HepG2 (cell line): ENCODE results near the gene SHISAL1. TPM values are rescaled to one million over a fixed set of nuclear protein-coding genes. Genes with fewer than 3 reads are reported as not detected.

Experiments used
- ATAC-seq: fragments of 200-7000 bp; cut with Tn5 transposase; 3 replicates; pipeline ENCODE4 v1.9.1; 2020; ENCODE audit warnings: mild to moderate bottlenecking, moderate library complexity
- BruUV-seq: library from RNA; stranded (reverse); fragments of 400-500 nt; replicated peaks from 2 replicates; lab custom pipeline; 2021; lab: Mats Ljungman, UMichigan
- CTCF ChIA-PET: fragments of 300-600 bp; formaldehyde crosslinking; extraction: SDS; loops from one replicate; lab custom pipeline; 2021; ENCODE audit warnings: low total read pairs, inconsistent platforms, low intra/inter-chr PET ratio; lab: Yijun Ruan, JAX
- POLR2A ChIA-PET: fragments of 350-600 bp; sonication (Branson Sonifier 250); formaldehyde crosslinking; loops from one replicate; lab custom pipeline; 2020; ENCODE audit warnings: antibody characterized with exemption, inconsistent platforms; lab: Yijun Ruan, JAX
- DNase-seq: peaks from one replicate; pipeline ENCODE4 v3.0.0-alpha.2; 2015; ENCODE audit warnings: low spot score
- FAIRE-seq: peaks from 3 replicates; lab custom pipeline; 2011; peaks lifted over from hg19 to GRCh38; lab: Jason Lieb, UNC
- H2AFZ ChIP-seq: one replicate; pipeline ENCODE4 v1.6.1; 2011; ENCODE audit warnings: low read length, inconsistent platforms
- H3K27ac ChIP-seq: fragments of 300-600 bp; 3 replicates; pipeline ENCODE4 v1.8.0; 2011; ENCODE audit warnings: mixed run types, mild to moderate bottlenecking, mixed read lengths, low read length, inconsistent platforms; ENCODE audit not compliant: insufficient read depth; ENCODE audit errors: extremely low read length
- H3K27me3 ChIP-seq, 2 experiments: fragments of 200-600 bp in 1 of 2; 2 replicates in 1 of 2; 3 replicates in 1 of 2; pipeline versions ENCODE4 v1.6.0 to v1.8.0; 2011; ENCODE audit warnings: low read length in 2 of 2, mild to moderate bottlenecking in 2 of 2, moderate library complexity in 2 of 2, inconsistent platforms in 1 of 2; ENCODE audit not compliant: insufficient read depth in 2 of 2, control insufficient read depth in 1 of 2
- H3K36me3 ChIP-seq, 2 experiments: fragments of 200-600 bp in 1 of 2; replicated peaks in 1 of 2; 2 replicates in 1 of 2; 3 replicates in 1 of 2; pipeline versions ENCODE4 v1.5.1 to v1.8.0; 2011; ENCODE audit warnings: low read length in 2 of 2, inconsistent platforms in 1 of 2; ENCODE audit not compliant: insufficient read depth in 2 of 2, control insufficient read depth in 1 of 2
- H3K4me1 ChIP-seq: 2 replicates; pipeline ENCODE4 v1.5.1; 2012; ENCODE audit warnings: low read length, inconsistent platforms; ENCODE audit not compliant: insufficient read depth
- H3K4me2 ChIP-seq: 2 replicates; pipeline ENCODE4 v1.6.0; 2011; ENCODE audit warnings: low read depth, low read length, inconsistent platforms
- H3K4me3 ChIP-seq, 3 experiments: fragments of 200-600 bp in 1 of 3; sonication (generic), shearing (Covaris generic) in 1 of 3; replicated peaks in 1 of 3; 2 replicates each; pipeline ENCODE4 v1.5.1; 2011 to 2016; ENCODE audit warnings: low read length in 3 of 3, inconsistent platforms in 2 of 3, low read depth in 2 of 3, mild to moderate bottlenecking in 2 of 3, control low read depth in 1 of 3, mixed read lengths in 1 of 3; ENCODE audit not compliant: insufficient read depth in 1 of 3
- H3K79me2 ChIP-seq: one replicate; pipeline ENCODE4 v1.6.1; 2011; ENCODE audit warnings: low read length, inconsistent platforms; ENCODE audit not compliant: insufficient read depth
- H3K9ac ChIP-seq: 2 replicates; pipeline ENCODE4 v1.6.0; 2011; ENCODE audit warnings: mild to moderate bottlenecking, low read depth, low read length, inconsistent platforms; ENCODE audit not compliant: insufficient read depth
- H3K9me3 ChIP-seq: 2 replicates; pipeline ENCODE4 v1.5.1; 2012; ENCODE audit warnings: mild to moderate bottlenecking, low read length
- H4K20me1 ChIP-seq: 2 replicates; pipeline ENCODE4 v1.6.0; 2011; ENCODE audit warnings: inconsistent platforms, mild to moderate bottlenecking, low read length, moderate library complexity; ENCODE audit not compliant: insufficient read depth
- AGO1 ChIP-seq: fragments of 200-400 bp; formaldehyde crosslinking; IDR thresholded peaks from 2 replicates; pipeline ENCODE4 v1.6.1; 2017; ENCODE audit warnings: mild to moderate bottlenecking, low read depth, low read length, moderate library complexity; ENCODE audit not compliant: poor library complexity, severe bottlenecking
- REL ChIP-seq: sonication (generic); formaldehyde crosslinking; conservative IDR thresholded peaks from 2 replicates; pipeline ENCODE4 v1.8.0; 2022; ENCODE audit warnings: mild to moderate bottlenecking, missing genetic modification reagents, moderate library complexity
- SALL1 ChIP-seq: sonication (generic); formaldehyde crosslinking; IDR thresholded peaks from 2 replicates; pipeline ENCODE4 v1.8.0; 2022; ENCODE audit warnings: mild to moderate bottlenecking, missing genetic modification reagents
- ZNF768 ChIP-seq: sonication (generic); formaldehyde crosslinking; IDR thresholded peaks from 2 replicates; pipeline ENCODE4 v1.4.0; 2020; ENCODE audit warnings: missing genetic modification reagents
- WGBS: methylation state at CpG from one replicate; pipeline ENCODE4 v1.1.6; 2017; ENCODE audit warnings: low lambda C conversion rate; 5-methylcytosine and 5-hydroxymethylcytosine counted together
- in situ Hi-C: cut with HindIII; loops from 2 replicates; pipeline ENCODE4 v1.10.0; 2017; ENCODE audit warnings: low pct_unique_long_range_greater_than_20kb; ENCODE audit not compliant: extremely low pct_ligation_motif_present
- intact Hi-C: fragments of 100-400 bp; cut with micrococcal nuclease; formaldehyde crosslinking; loops from one replicate; pipeline ENCODE4 v1.10.0; 2022; ENCODE audit not compliant: unreplicated experiment
- polyA plus RNA-seq, 8 experiments: library from polyadenylated mRNA; depleted of rRNA in 3 of 8; stranded (reverse) in 7 of 8; unstranded in 1 of 8; fragments of >200 nt; fragmentation: Illumina TruSeq in 4 of 8; extraction: Trizol in 4 of 8; gene quantifications; 2 replicates each; pipeline versions ENCODE4 v1.2.1 to v1.2.3, GENCODE V29; 2011 to 2016; ENCODE audit warnings: low read depth in 4 of 8, missing spikeins in 1 of 8, mixed read lengths in 1 of 8; ENCODE audit not compliant: insufficient read depth in 1 of 8
- total RNA-seq, 5 experiments: library from RNA; depleted of rRNA; stranded (reverse); fragments of >200 nt; fragmentation: Illumina TruSeq; extraction: Trizol; gene quantifications; 2 replicates each; pipeline ENCODE4 v1.2.3, GENCODE V29; 2016; ENCODE audit warnings: low read depth in 1 of 5
- TF ChIP-seq, protein P1 (sequence below): sonication (generic); formaldehyde crosslinking; IDR thresholded peaks from 2 replicates; pipeline ENCODE4 v1.4.0; 2020; ENCODE audit warnings: mild to moderate bottlenecking, missing genetic modification reagents
- TF ChIP-seq, protein P2 (sequence below): fragments of 450-650 bp; IDR thresholded peaks from 2 replicates; pipeline ENCODE4 v1.6.1; 2016

Gene SHISAL1
- total and polyA plus RNA-seq, 2 of the 13 experiments (the other 11 are each of a cell fraction or from before 2014, with no cell fraction given), result not detected

DNA sequence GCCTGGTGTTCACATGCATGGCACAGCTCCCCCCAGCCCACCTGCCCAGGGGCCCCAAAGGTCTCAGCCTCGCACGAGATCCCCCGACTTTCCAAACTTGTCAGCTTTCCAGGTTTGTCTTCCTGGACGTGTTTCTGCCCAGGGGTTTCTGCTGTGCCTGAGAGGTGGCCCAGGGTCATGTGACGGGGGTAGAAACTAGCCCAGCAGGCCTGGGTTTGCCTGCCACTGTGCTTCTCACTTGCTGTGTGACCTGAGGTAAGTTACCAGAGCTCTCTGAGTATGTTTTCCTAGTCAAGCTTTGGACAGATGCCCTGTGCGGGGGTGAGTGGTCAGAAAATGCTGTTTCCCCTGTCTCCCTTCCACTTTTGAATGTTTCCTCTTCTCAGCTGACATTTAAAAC, 38.3 kb upstream of the SHISAL1 start:
- Histone ChIP-seq H3K9me3 (no peaks in the 10 kb centered on the region), H3K4me2 (no peak overlapping the region), H3K27ac (no peak overlapping the region), H3K36me3 (no peaks in the 10 kb centered on the region), H3K4me3 (no peak overlapping the region), H4K20me1 (no peaks in the 10 kb centered on the region), H2AFZ (no peak overlapping the region), H3K27me3 (peaks cover 1 to 43% of the 10 kb centered on the region in 2 experiments; a peak in 4 of 5 replicates), H3K4me1 (no peaks in the 10 kb centered on the region), H3K79me2 (no peaks in the 10 kb centered on the region), H3K9ac (no peak overlapping the region)
- CTCF ChIA-PET, result no interaction called here
- FAIRE-seq (no peak), ATAC-seq (no peak), DNase-seq (no peak)
- intact Hi-C loops, result no loop called here
- in situ Hi-C loops, result loop anchor here (10.0 kb wide), 1 partner anchor 274 kb away; no protein-coding TSS in a partner anchor
- POLR2A ChIA-PET, result no interaction called here
- WGBS, result 15% methylated on average over 4 of the region's 6 CpGs
- TF ChIP-seq ZNF768 (CRISPR knock-in tag) (peak; percentile 56; the same call in 1 of the 2 replicates), REL (no peak)
- no TSS peak for BruUV-seq

DNA sequence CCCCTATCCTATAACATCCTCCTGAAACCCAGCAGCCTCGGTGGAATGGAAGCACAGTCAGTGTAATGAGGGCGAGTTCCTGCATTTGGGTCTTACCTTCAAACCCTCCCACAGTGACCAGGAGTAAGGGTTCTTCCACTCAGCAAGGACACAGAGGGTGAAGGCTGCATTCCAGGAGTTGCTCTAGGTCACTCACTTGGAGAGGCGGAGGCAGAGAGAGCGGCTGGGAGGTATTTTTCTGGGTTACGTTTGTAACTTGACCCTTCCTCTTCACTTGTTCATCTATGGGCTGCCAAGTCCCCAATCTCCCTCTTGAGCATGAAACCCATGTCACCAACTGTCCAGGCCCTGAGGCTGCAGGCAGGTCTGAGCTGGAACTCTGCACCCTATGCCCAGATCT, 36.8 kb upstream of the SHISAL1 start:
- ATAC-seq (no peak), DNase-seq (no peak), FAIRE-seq (no peak)
- Histone ChIP-seq H4K20me1 (no peaks in the 10 kb centered on the region), H3K9ac (no peak overlapping the region), H3K27ac (no peak overlapping the region), H3K4me2 (no peak overlapping the region), H3K27me3 (peaks cover 1 to 43% of the 10 kb centered on the region in 2 experiments; a peak in 4 of 5 replicates), H3K4me1 (no peaks in the 10 kb centered on the region), H3K4me3 (no peak overlapping the region), H2AFZ (no peak overlapping the region), H3K79me2 (no peaks in the 10 kb centered on the region), H3K36me3 (no peaks in the 10 kb centered on the region), H3K9me3 (no peaks in the 10 kb centered on the region)
- WGBS, result 0% methylated on average over 4 of the region's 5 CpGs
- ChIA-PET POLR2A (no interaction called here), CTCF (no interaction called here)
- intact Hi-C loops, result no loop called here
- no TSS peak for BruUV-seq
- in situ Hi-C loops, result no loop called here
- TF ChIP-seq AGO1 (no peak), SALL1 (no peak)
- TF ChIP-seq, protein P1, sequence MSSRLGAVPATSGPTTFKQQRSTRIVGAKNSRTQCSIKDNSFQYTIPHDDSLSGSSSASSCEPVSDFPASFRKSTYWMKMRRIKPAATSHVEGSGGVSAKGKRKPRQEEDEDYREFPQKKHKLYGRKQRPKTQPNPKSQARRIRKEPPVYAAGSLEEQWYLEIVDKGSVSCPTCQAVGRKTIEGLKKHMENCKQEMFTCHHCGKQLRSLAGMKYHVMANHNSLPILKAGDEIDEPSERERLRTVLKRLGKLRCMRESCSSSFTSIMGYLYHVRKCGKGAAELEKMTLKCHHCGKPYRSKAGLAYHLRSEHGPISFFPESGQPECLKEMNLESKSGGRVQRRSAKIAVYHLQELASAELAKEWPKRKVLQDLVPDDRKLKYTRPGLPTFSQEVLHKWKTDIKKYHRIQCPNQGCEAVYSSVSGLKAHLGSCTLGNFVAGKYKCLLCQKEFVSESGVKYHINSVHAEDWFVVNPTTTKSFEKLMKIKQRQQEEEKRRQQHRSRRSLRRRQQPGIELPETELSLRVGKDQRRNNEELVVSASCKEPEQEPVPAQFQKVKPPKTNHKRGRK (CRISPR knock-in tag), result no peak
- TF ChIP-seq, protein P2, sequence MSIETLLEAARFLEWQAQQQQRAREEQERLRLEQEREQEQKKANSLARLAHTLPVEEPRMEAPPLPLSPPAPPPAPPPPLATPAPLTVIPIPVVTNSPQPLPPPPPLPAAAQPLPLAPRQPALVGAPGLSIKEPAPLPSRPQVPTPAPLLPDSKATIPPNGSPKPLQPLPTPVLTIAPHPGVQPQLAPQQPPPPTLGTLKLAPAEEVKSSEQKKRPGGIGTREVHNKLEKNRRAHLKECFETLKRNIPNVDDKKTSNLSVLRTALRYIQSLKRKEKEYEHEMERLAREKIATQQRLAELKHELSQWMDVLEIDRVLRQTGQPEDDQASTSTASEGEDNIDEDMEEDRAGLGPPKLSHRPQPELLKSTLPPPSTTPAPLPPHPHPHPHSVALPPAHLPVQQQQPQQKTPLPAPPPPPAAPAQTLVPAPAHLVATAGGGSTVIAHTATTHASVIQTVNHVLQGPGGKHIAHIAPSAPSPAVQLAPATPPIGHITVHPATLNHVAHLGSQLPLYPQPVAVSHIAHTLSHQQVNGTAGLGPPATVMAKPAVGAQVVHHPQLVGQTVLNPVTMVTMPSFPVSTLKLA, result no peak
